Peyer's patch (tissue), 4 donors: ENCODE results near the gene AGAP1. TPM values are rescaled to one million over a fixed set of nuclear protein-coding genes. Genes with fewer than 3 reads are reported as not detected.

Experiments used
- DNase-seq, 3 donors: peaks; one replicate each; pipeline ENCODE4 v3.0.0-alpha.2; 2017 to 2019
- H3K27ac ChIP-seq, 4 donors: fragments of 200-600 bp; sonication (generic); one replicate each; pipeline ENCODE4 v1.5.1; 2016 to 2019
- H3K27me3 ChIP-seq, 2 donors: fragments of 200-600 bp; sonication (generic); one replicate each; pipeline ENCODE4 v1.5.1; 2019
- H3K36me3 ChIP-seq, 3 donors: fragments of 200-600 bp; sonication (generic); one replicate each; pipeline ENCODE4 v1.5.1; 2016 to 2019
- H3K4me1 ChIP-seq, 4 donors: fragments of 200-600 bp; sonication (generic); one replicate each; pipeline ENCODE4 v1.5.1; 2016 to 2019
- H3K4me3 ChIP-seq, 4 donors: fragments of 200-600 bp; sonication (generic); 1 replicate in 3 of 4; 2 replicates in 1 of 4; pipeline ENCODE4 v1.5.1; 2016 to 2019; ENCODE audit warnings: mild to moderate bottlenecking in 1 of 4
- H3K9me3 ChIP-seq, 4 donors: fragments of 200-600 bp; sonication (generic); one replicate each; pipeline ENCODE4 v1.5.1; 2016 to 2019; ENCODE audit warnings: mild to moderate bottlenecking in 1 of 4
- CTCF ChIP-seq, 6 experiments: fragments of 450-650 bp in 4 of 6; fragments of 200-600 bp in 2 of 6; sonication (generic) in 1 of 6; IDR thresholded peaks; one replicate each; pipeline ENCODE4 v1.5.1; 2017 to 2019; ENCODE audit warnings: antibody characterized with exemption in 6 of 6, mild to moderate bottlenecking in 3 of 6, moderate library complexity in 1 of 6
- POLR2A ChIP-seq, 2 donors: fragments of 450-650 bp; IDR thresholded peaks; one replicate each; pipeline ENCODE4 v1.5.1; 2017; ENCODE audit warnings: antibody characterized with exemption in 2 of 2, mild to moderate bottlenecking in 2 of 2, moderate library complexity in 2 of 2
- total RNA-seq, 4 donors: library from RNA; depleted of rRNA; stranded (reverse); fragments of >200 nt; gene quantifications; one replicate each; pipeline ENCODE4 v1.1.0, GENCODE V29; 2016

The AGAP1 gene
- total RNA-seq, 4 donors from 2014 or later = 55.7 to 79.1 (median 66.9) TPM

GRCh38 chr2:235514627-235515363 is 21.0 kb downstream of the AGAP1 start:
- Histone ChIP-seq H3K27ac (peak overlapping the region in 3 of 4 donors; percentile 78 to 91 (median 88)), H3K36me3 (no peaks in the 10 kb centered on the region), H3K9me3 (no peaks in the 10 kb centered on the region), H3K4me1 (peaks cover 0 to 49% (median 6%) of the 10 kb centered on the region in 4 donors), H3K4me3 (no peak overlapping the region), H3K27me3 (no peaks in the 10 kb centered on the region)
- TF ChIP-seq POLR2A (IDR thresholded peaks at IDR 0.05) (peak in 1 of 2 donors; percentile 44), CTCF (IDR thresholded peaks at IDR 0.05) (peak in 4 of 6 experiments; percentile 26 to 95 (median 90))
- DNase-seq = peak in 2 of 3 donors; percentile 91 to 94

- Histone ChIP-seq H3K9me3 (no peaks in the 10 kb centered on the region), H3K27ac (peak overlapping the region in 3 of 4 donors; percentile 35 to 91 (median 78)), H3K4me3 (no peak overlapping the region), H3K36me3 (no peaks in the 10 kb centered on the region), H3K27me3 (no peaks in the 10 kb centered on the region), H3K4me1 (peaks cover 0 to 46% (median 6%) of the 10 kb centered on the region in 4 donors)
- DNase-seq = peak in 1 of 3 donors; percentile 47
- TF ChIP-seq CTCF (IDR thresholded peaks at IDR 0.05) (no peak), POLR2A (IDR thresholded peaks at IDR 0.05) (no peak)
Observed at GRCh38 chr2:235515364-235515742, 21.5 kb downstream of the AGAP1 start.

GRCh38 chr2:235515821-235516220 is 22.0 kb downstream of the AGAP1 start:
- DNase-seq = peak in 1 of 3 donors; percentile 41
- H3K27ac ChIP-seq = peak overlapping the region in 1 of 4 donors; percentile 91

GRCh38 chr2:235516257-235516656 is 22.4 kb downstream of the AGAP1 start:
- Histone ChIP-seq H3K27ac (no peak overlapping the region), H3K4me3 (no peak overlapping the region), H3K27me3 (no peaks in the 10 kb centered on the region), H3K4me1 (peaks cover 0 to 37% (median 4%) of the 10 kb centered on the region in 4 donors), H3K36me3 (no peaks in the 10 kb centered on the region), H3K9me3 (no peaks in the 10 kb centered on the region)
- no peak for DNase-seq
- TF ChIP-seq CTCF (IDR thresholded peaks at IDR 0.05) (no peak), POLR2A (IDR thresholded peaks at IDR 0.05) (no peak)

More at GRCh38 chr2:235515821-235516220, 22.0 kb downstream of the AGAP1 start:
- no peak for TF ChIP-seq CTCF (IDR thresholded peaks at IDR 0.05)
- no peak for TF ChIP-seq POLR2A (IDR thresholded peaks at IDR 0.05)
- peaks cover 0 to 41% (median 6%) of the 10 kb centered on the region in 4 donors for H3K4me1 ChIP-seq
- no peaks in the 10 kb centered on the region for H3K9me3 ChIP-seq
- H3K27me3 ChIP-seq = no peaks in the 10 kb centered on the region
- H3K4me3 ChIP-seq = no peak overlapping the region
- no peaks in the 10 kb centered on the region for H3K36me3 ChIP-seq

- Histone ChIP-seq H3K36me3 (no peaks in the 10 kb centered on the region), H3K27me3 (no peaks in the 10 kb centered on the region), H3K9me3 (no peaks in the 10 kb centered on the region), H3K4me1 (peaks cover 0 to 22% (median 3%) of the 10 kb centered on the region in 4 donors), H3K27ac (no peak overlapping the region), H3K4me3 (no peak overlapping the region)
- no peak for TF ChIP-seq POLR2A (IDR thresholded peaks at IDR 0.05)
- peak in 1 of 3 donors; percentile 52 for DNase-seq
Observed at GRCh38 chr2:235518322-235519090, 24.7 kb downstream of the AGAP1 start.

GRCh38 chr2:235520787-235521186 is 26.9 kb downstream of the AGAP1 start:
- TF ChIP-seq POLR2A (IDR thresholded peaks at IDR 0.05) (no peak), CTCF (IDR thresholded peaks at IDR 0.05) (no peak)
- no peaks in the 10 kb centered on the region for H3K36me3 ChIP-seq
- H3K27me3 ChIP-seq = no peaks in the 10 kb centered on the region
- no peaks in the 10 kb centered on the region for H3K9me3 ChIP-seq
- no peak for DNase-seq
- H3K4me3 ChIP-seq = no peak overlapping the region
- H3K27ac ChIP-seq = no peak overlapping the region
- H3K4me1 ChIP-seq = peaks cover 0 to 12% (median 0%) of the 10 kb centered on the region in 4 donors
